NCI-H2196 treated with DMSO at 0.1 percent for 48 hours (cell line): ENCODE data around the gene SATB2.

ENCODE experiments used
- DNase-seq: peaks from one replicate; lab custom pipeline; 2025; ENCODE audit not compliant: unreplicated experiment; lab: John Stamatoyannopoulos, UW

The SATB2 gene

GRCh38 chr2:199452991-199453379 is 4.8 kb downstream of the SATB2 start:
- no peak for DNase-seq

- no peak for DNase-seq
These were observed 5.3 kb downstream of the SATB2 start for GRCh38 chr2:199452260-199452990.

DNA sequence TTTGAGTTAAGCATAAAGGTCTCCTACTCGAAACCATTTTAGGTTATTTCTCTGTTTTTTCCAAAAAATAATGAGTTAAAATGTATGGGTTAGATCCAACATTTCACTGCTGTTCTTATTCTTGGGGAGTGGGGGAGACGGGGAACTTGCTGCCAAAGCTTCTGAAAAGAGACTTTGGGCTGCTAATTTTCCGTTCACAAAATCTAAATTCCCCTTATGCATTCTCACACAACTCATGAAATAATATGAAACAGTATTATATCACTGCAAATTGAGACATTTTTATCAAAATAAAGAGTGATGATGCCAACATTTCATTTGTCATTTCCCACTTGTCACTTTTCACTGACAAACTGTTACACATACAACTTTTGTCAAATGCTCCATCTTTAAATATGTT is 7.8 kb downstream of the SATB2 start:
- no peak for DNase-seq

DNA sequence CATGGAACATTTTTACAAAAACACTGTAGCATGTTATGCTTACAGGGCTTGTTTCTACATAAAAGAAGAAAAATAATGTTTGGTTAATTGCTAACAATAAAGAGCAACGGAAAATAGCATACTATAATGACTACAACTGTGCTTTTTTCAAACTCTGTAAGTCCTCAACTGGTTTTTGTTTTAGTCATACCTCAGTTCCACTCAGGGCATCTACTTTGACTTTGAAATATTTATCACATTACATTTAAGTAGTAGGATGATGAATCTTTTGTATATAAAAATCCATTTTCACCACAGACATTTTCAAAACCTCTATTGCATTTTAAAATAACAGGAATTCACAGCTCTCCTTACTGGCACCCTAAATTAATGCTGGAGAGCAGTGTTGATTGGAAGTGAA is 8.3 kb downstream of the SATB2 start:
- no peak for DNase-seq

DNA sequence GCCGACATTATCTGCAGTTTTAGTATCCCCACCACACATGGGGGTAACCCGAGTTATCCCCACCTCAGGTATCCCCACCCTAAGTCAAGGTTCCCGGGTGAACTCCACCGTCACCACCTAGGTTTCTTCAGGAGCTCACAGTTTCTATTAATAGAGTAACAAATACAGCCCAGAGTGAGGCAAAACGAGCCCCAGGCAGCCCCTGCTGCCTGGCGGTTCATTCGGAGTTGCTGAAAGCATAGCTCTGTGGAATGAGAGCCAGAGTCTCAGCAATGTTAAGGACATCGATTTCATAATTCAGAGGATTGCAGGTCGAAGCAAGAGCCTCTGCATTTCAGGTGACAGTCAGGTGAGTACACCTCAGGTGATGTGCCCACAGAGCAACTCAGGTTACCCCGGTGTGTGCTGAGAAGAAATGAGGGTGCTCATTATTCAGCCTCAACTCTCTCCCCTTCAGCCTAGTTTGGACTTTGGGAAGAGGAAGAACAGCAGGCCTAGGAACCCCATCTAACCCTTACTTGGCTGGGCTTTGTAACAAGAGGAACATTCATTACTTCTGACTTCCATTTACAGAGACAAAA is 10.7 kb downstream of the SATB2 start:
- DNase-seq: no peak

DNA sequence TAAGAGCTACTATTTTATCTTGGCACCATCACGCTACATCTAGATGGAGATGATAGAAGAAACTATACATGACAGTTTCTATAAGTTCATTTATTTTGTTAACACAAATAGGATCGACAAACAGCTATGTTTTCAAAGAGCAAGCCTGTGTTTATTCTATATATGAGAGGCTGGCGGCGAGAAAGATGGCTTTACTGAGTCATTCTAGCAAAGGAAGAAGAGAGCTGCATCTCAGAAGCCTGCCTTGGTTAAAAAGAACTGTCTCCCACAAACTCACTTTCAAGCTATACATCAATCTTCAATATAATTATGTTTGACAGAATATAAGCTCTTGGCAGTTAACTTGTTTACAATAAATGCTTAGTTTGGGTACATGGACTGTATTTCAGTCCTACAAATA is 13.0 kb downstream of the SATB2 start:
- DNase-seq: no peak

GRCh38 chr2:199443589-199444130 is 14.1 kb downstream of the SATB2 start:
- DNase-seq: no peak

DNA sequence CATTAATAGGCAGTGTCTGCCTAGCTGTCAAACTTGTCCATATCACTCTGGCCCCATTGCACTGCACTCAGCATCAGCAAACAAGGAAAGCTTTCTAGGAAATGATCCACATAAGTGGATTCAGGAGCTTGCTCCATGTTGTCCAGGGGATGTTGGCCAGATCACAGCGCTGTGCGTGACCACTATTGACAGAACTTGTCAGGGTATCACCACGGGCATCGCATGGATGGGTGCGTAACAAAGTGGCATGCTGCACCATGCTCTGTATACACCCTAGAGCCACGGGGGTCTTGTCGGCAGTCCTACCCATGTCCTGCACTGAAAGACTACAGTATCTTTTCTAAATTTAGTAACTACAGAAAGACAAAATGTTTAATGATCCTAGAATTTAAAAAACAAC is 15.6 kb downstream of the SATB2 start:
- DNase-seq: no peak

GRCh38 chr2:199441759-199442158 is 16.0 kb downstream of the SATB2 start:
- DNase-seq: no peak

DNA sequence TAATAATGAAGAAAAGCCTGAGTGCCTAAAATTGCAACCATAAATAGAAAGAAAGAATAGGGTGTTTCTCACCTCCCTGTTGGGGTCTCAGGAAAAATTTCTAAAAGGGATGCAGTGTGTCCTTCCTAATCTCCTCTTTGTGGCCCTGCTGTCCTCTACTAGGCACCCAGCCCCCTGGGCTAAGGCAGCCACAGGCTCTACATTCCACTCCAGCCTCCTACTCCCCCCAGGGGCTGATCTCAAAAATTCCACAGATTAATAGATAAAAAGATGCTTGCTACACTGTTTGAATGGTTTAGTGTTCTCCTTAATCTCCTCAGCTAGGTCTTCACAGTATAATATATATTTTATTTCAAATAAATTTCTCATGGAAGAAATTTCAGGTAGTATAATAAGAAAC is 17.6 kb downstream of the SATB2 start:
- no peak for DNase-seq

DNA sequence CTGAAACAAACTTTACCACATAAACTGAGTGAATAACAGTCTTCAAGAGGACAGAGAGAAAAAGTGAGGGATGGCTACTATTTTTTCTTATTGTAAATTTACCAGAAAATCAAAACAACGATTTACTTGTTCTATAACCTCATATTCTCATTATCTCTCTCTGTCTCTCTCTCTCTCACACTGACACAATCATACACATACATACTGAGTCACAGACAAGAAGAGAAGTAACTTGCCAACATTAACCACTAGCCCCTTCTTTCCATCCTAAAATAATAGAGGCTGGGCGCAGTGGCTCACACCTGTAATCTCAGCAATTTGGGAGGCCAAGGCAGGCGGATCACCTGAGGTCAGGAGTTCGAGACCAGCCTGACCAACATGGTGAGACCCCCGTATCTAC is 18.2 kb downstream of the SATB2 start:
- DNase-seq: no peak

GRCh38 chr2:199439066-199439465 is 18.7 kb downstream of the SATB2 start:
- DNase-seq: no peak

GRCh38 chr2:199434555-199434954 is 23.2 kb downstream of the SATB2 start:
- DNase-seq: no peak

GRCh38 chr2:199433204-199433832 is 24.4 kb downstream of the SATB2 start:
- DNase-seq: no peak

DNA sequence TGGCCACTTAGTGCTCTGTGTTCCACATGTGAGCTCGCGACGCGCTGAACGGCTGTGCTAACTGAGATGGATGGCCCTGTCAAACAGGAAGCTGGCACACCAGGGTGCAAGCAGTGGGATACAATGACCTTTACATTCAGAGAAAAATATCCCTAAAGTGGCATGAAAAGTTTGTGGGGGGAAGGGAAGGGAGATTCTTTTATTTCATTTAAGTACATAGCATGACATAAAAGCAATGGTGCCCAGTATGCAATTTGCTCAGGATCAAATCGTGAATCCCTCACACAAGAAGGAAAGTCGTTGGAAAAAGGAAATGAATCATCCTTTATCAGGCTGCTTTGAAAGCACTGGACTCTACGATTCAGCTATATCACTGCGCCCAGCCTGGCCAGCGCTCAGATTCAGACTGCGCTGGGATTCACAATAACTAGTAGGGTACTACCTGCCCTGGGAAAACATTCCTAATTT is 26.0 kb downstream of the SATB2 start:
- no peak for DNase-seq

GRCh38 chr2:199430214-199430613 is 27.5 kb downstream of the SATB2 start:
- no peak for DNase-seq

DNA sequence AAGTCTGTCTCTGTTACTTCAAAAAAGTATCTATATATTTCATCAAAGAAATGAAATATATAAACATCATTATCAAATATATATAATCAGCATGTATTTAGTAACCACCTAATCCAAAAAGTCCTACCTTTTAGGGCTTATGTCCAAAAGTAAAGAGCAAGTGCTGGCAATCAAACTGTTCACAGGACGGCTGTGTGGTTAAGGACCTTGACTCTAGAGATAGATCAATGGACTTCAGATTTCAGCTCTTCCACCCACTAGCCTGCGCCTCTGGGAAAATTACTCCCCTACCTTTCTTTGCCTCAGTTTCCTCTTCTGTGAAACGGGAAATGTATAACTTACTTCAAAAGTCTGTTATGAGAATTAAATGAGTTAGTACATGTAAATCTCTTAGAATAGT is 29.4 kb downstream of the SATB2 start:
- no peak for DNase-seq

DNA sequence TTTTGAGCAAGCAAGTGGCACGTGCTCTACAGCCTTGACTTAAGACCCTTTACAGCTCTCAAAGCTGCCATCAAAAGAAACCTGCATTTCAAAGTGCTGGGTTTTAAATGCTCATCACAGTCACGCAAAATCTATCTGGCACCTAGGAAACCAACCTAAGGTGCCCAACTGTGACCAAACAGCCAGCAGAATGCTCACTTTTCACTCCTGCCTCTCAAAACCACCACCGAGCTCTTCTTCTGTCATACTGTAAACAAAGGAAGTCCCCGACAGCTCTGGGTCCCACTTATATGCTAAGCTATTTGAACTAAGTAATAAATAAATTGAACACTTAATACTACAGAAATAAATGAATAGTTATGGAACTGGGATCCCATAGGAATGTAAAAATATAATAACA is 33.6 kb downstream of the SATB2 start:
- DNase-seq: no peak

DNA sequence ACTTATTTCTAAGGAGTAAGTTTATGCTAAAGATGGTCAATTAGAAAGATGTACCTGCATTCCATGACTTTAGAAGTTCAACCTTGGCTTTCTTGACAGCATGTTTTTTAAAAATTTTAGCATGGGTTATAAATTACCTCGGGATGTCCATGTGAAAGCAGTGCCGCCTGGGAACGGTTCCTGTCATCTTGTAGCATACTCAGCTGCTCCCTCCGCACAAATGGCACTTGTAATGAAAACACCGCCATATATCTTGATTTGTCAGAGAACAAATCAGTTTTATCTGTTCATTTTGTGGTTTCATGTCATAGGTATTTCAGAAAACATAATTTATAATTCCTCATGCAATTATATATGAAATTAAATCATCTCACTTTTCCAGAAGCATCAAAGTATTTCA is 38.3 kb downstream of the SATB2 start:
- no peak for DNase-seq

- DNase-seq: no peak
These were observed 43.3 kb downstream of the SATB2 start for GRCh38 chr2:199414465-199414864.

- DNase-seq: no peak
These were observed 43.7 kb downstream of the SATB2 start for GRCh38 chr2:199414001-199414400.
